ENCODE data around the gene KLHL8.

Gene KLHL8

GRCh38 chr4:87118826-87119225 is 101.6 kb downstream of the KLHL8 start:
- DNase-seq, result no peak

- no peak for DNase-seq
These were observed 102.0 kb downstream of the KLHL8 start for GRCh38 chr4:87118421-87118820.

GRCh38 chr4:87117732-87118075 is 102.7 kb downstream of the KLHL8 start:
- DNase-seq, result no peak

GRCh38 chr4:87117051-87117731 is 103.2 kb downstream of the KLHL8 start:
- DNase-seq, result no peak

GRCh38 chr4:87116231-87116630 is 104.2 kb downstream of the KLHL8 start:
- DNase-seq, result no peak

GRCh38 chr4:87114245-87115062 is 106.0 kb downstream of the KLHL8 start:
- DNase-seq, result no peak

- DNase-seq, result no peak
These were observed 108.4 kb downstream of the KLHL8 start for GRCh38 chr4:87112063-87112462.

Measured in activated CD4-positive, alpha-beta T cell treated with anti-CD3 and anti-CD28 coated beads, Interleukin-2, amount 50 U/mL, for 1 hour (primary cell).